Measurements from ENCODE around the gene SELENOH.

- TF ChIP-seq CTCF (IDR thresholded peaks at IDR 0.05; ENCODE audit: control extremely low read depth in 1 of 3, insufficient read depth in 1 of 3, low read depth in 1 of 3, low read length in 3 of 3) (no peak), SAP30 (IDR thresholded peaks at IDR 0.05; ENCODE audit: insufficient read depth, insufficient replicate concordance, low read length) (no peak), ZNF274 (IDR thresholded peaks at IDR 0.05; ENCODE audit: borderline replicate concordance, extremely low read depth, low read length) (no peak), RFX5 (IDR thresholded peaks at IDR 0.05; ENCODE audit: borderline replicate concordance, low read depth, low read length) (no peak), SRF (IDR thresholded peaks at IDR 0.05; ENCODE audit: low read depth, low read length) (no peak), SP1 (IDR thresholded peaks at IDR 0.05; ENCODE audit: low read depth, low read length) (no peak), SP2 (IDR thresholded peaks at IDR 0.05; ENCODE audit: low read length) (no peak), KDM4A (IDR thresholded peaks at IDR 0.05; ENCODE audit: low read depth, low read length, severe bottlenecking) (no peak), GABPA (IDR thresholded peaks at IDR 0.05; ENCODE audit: borderline replicate concordance, insufficient read depth, low read length) (no peak), TCF12 (IDR thresholded peaks at IDR 0.05; ENCODE audit: low read depth, low read length) (no peak), CEBPB (IDR thresholded peaks at IDR 0.05; ENCODE audit: low read depth, low read length) (no peak), RAD21 (IDR thresholded peaks at IDR 0.05 in 1 of 2, conservative IDR thresholded peaks at IDR 0.05 in 1 of 2; ENCODE audit: low read depth in 2 of 2, low read length in 2 of 2) (no peak), HDAC6 (IDR thresholded peaks at IDR 0.05; ENCODE audit: low read depth, low read length) (no peak), POLR2AphosphoS5 (IDR thresholded peaks at IDR 0.05; ENCODE audit: low read depth, low read length) (no peak)
Measured at GRCh38 chr11:57704932-57705331, 36.4 kb upstream of the SELENOH start.
